NCI-H748 treated with DMSO at 0.1 percent for 48 hours (cell line): ENCODE data around the gene SSBP3.

Experiments used
- DNase-seq: peaks from one replicate; lab custom pipeline; 2025; lab: John Stamatoyannopoulos, UW

SSBP3 gene

DNA sequence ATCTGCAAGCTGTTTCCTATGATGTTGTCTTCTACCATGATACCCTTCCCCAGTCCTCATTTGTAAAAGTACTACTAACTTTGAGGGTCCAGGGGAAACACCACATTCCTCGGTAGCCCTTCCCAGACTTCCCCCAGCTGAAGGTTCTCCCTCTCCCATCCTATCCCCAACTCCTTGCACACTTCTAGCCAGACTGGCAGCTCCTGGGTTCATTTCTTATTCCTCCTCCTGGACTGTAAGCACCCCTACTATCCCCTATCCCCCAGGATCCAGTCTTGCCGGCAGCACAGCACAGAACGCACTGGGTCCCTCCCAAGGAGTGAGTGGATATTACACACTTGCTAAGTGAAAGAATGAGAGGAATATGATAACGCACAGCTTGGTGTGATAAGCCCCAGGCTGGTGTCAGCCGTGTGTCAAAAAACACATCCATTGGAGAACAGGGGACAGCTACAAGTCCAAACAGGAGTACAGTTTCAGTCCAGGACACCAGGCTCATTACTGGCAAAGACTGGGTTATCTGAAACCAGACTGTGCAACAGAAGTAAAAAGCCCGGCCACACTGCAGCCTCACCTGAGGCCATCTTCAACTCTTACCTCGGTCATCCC, 100.2 kb downstream of the SSBP3 start:
- no peak for DNase-seq

- DNase-seq: no peak
These were observed 101.7 kb downstream of the SSBP3 start for GRCh38 chr1:54304518-54304917.

GRCh38 chr1:54302951-54303843, 103.0 kb downstream of the SSBP3 start:
- peak; percentile 88 for DNase-seq

DNA sequence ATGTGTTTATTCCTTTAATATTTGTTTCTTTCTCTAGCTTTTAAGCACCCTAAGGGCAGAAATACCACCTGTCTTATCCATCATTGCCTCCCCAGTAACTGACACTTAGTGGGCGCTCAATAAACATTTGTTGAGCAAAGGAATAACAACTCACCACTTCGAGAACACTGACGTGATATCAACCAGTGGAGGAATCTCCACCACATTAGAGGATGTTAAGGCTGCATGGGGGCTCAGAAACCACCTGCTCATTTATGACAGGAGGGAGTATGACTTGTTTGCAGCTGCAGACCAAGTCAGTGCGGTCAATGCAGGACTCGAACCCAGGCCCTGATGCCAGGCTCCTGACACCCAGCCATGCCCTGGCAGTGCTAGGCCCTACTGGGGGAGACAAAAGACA, 103.6 kb downstream of the SSBP3 start:
- DNase-seq: no peak

DNA sequence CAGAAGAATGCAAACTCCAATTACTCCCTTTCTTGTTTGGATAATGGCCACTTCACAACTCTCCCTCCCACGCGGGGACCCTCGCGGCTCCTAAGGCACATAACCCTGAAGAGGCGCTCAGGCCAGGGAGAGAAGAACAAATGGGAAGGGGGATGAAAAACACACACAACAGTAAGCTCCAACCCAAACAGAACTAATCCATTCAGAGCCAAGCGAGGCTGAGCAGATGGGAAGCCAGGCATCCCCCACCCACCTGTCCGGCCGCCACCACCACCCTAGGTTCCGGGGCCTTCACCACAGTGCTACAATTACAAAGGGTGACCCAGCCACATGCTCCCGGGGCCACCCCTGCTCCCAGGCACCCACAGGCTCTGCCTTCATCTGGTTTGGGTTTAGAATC, 104.7 kb downstream of the SSBP3 start:
- DNase-seq: peak; percentile 26

DNA sequence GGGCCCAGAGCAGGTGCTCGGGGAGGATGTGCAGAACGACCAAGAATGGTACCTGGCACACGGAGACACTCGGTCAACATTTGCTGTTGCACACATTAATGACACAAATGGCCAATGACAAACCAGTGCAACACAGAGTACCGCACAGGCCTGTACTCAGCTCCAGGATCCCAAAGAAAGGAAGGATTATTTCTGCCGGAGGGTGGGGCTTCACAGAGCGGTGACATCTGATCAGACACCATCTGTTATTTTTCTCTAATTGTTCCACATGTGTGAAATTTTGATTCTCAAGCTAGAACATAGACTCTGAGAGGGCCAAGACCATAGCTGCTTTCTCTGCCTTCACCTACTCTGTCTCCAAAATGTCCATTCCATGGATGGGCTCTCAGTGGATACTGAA, 105.8 kb downstream of the SSBP3 start:
- no peak for DNase-seq

GRCh38 chr1:54299037-54299436, 107.2 kb downstream of the SSBP3 start:
- no peak for DNase-seq

GRCh38 chr1:54298284-54299033, 107.7 kb downstream of the SSBP3 start:
- DNase-seq: no peak

- DNase-seq: no peak
These were observed 108.5 kb downstream of the SSBP3 start for GRCh38 chr1:54297596-54298283.

DNA sequence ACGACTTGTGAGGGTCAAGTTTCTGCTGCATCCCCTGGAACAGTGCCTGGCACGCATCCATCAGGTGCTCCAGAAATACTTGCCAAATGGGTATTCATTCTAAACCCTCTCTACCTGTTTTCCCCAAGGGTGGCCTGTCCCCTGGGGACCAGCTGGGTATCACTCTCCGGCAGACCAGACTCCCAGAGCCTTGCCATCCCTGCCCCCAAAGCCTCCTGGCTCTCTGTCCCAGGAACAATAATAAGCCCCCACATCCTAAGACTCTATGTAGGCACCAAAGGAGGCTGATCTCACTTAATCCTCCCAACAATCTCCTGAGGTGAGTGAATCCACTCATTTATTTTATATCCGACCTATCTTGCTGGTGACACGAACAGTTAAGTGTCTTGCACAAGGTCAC, 109.5 kb downstream of the SSBP3 start:
- DNase-seq: no peak

- DNase-seq: no peak
These were observed 111.3 kb downstream of the SSBP3 start for GRCh38 chr1:54294887-54295286.

DNA sequence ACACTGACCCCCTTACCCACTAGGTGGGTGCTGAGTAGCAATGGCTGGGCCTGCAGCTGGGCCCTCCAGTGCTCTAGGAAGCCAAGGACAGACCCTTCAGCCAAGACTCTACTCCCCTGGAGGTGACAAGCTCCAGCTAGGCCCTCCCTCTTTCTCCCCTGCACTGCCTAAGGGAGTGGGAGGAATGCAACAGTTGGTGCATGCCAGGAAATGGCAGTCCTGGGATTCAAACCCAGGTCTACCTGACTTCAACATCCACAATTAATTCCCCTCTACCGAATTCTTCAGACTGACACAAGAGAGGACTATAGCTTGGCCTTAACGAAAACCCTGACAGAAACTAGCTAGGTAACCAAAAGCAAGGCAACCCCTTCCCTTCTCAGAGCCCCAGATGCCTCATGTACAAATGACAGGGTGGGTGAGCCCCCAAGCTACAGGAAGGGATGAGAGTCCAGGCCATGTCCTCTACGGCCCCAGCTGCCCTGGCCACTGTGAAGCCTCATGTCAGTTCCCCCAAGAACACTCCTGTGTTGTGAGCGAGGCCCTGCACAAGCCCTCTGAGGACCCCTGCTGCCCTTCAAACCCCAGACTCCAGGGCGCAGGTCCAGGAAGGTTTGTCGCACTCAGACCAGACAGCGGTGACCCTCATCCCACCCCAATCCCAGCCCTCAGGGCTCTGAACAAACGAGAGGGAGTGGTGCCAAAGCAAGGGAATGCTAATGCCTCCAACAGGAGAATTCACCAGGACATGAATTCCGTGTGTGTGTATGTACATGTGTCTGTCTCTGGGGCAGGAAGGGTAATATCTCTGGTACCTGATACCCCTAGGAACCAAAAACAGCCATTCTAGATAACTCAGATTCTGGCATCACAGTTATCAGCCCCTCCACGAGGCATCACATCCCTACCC, 113.9 kb downstream of the SSBP3 start:
- no peak for DNase-seq

DNA sequence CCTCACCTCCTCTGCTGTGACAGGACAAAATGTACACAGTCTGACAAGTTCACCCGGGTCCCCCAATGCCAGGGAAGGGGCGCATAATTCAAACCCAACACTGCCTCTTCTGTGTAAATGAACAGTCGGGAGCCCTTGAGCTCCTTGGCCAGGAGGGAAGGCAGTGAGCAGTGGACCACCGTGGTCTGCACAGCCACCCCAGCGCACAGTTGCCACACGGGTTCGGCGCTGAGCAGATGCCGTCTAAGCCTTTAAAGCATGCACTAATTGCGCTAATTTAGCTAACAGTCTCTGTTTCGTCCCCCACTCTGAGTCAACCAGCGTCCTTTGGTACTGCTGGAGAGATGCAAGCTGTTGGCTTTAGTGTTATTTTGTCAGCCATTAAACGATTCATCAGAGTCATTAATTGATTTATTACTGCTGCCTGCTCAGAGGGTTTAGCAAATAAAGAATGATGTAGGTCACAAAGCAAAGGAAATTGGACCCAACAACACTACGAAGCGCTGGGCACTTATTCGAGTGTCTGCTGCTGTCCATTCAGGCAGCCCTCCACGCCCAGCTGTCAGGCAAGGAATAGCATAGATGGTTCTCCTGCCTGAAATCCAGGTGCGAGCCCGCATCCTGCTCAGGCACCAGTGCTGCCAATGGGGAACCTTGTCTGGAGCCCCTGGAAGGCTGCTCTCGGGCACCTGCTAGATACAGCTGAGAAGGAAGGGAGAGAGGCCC, 114.8 kb downstream of the SSBP3 start:
- DNase-seq: peak; percentile 65

GRCh38 chr1:54290506-54291184, 115.5 kb downstream of the SSBP3 start:
- DNase-seq: no peak

- DNase-seq: no peak
These were observed 116.4 kb downstream of the SSBP3 start for GRCh38 chr1:54289712-54290233.

DNA sequence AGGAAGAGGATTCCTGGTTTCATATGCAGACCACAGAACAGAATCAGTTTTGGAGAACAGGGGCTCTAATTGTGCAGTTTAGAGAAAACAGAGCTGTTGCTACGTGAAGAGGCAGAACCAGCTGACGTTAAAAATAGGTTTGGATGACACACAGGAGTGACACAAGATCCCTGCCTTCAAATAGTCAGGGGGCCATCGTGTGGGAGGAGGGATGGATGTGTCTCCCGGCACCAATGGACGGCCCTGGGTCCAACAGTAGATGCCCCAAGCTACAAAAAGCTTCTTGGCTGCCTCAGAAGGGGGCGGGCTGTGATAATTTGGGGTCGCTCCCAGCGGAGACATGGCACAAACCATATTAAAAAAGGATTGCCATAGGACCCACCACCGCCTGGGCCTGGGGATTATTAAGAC, 118.4 kb downstream of the SSBP3 start:
- DNase-seq: no peak

- DNase-seq: peak; percentile 46
These were observed 119.0 kb downstream of the SSBP3 start for GRCh38 chr1:54287176-54287650.

DNA sequence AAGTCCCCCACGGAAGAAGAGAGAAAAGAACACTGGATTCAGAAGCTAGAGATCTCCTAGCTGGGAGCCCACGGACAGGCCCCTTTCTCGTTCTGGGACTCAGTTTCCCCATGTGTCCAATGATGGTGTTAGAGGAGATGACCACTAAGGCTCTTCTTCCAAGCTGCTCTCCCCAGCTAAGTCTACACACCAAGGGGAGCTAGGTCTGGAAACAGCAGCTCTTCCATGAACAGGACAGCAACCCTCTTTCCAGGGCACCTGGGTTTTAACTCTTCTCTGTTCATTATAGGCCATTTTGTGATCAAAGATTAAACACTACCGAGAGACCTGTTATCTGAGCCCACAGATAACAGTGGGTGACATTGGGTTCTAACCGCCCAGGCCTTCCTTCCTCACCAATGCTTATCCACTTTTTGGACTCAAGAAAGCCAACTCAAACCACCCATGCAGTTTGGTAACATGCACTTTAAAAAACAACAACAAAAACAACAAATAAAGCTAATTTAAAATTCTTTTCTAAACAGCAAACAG, 120.3 kb downstream of the SSBP3 start:
- no peak for DNase-seq
